ENCODE results near the gene CARD6.
"Not testable (repeated sequence)": the region's sequence is repeated elsewhere in the genome, so short reads cannot be mapped to it uniquely, and the experiment has no call there.

CARD6 gene, protein sequence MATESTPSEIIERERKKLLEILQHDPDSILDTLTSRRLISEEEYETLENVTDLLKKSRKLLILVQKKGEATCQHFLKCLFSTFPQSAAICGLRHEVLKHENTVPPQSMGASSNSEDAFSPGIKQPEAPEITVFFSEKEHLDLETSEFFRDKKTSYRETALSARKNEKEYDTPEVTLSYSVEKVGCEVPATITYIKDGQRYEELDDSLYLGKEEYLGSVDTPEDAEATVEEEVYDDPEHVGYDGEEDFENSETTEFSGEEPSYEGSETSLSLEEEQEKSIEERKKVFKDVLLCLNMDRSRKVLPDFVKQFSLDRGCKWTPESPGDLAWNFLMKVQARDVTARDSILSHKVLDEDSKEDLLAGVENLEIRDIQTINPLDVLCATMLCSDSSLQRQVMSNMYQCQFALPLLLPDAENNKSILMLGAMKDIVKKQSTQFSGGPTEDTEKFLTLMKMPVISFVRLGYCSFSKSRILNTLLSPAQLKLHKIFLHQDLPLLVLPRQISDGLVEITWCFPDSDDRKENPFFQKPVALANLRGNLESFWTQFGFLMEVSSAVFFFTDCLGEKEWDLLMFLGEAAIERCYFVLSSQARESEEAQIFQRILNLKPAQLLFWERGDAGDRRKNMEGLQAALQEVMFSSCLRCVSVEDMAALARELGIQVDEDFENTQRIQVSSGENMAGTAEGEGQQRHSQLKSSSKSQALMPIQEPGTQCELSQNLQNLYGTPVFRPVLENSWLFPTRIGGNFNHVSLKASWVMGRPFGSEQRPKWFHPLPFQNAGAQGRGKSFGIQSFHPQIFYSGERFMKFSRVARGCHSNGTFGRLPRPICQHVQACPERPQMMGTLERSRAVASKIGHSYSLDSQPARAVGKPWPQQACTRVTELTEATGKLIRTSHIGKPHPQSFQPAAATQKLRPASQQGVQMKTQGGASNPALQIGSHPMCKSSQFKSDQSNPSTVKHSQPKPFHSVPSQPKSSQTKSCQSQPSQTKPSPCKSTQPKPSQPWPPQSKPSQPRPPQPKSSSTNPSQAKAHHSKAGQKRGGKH

GRCh38 chr5:40841068-40841805 lies at the start of gene CARD6:
CARD6 (plus strand) TSS chr5:40841367; CDS start chr5:40841383, 16 bp downstream.
- in situ Hi-C loops (cut with HindIII; ENCODE audit: low pct_ligation_motif_present, low sequenced_read_pairs), result no loop called here
- H3K27ac ChIP-seq, result peak within 1 kb of the TSS; percentile 77
- TF ChIP-seq, protein P1, sequence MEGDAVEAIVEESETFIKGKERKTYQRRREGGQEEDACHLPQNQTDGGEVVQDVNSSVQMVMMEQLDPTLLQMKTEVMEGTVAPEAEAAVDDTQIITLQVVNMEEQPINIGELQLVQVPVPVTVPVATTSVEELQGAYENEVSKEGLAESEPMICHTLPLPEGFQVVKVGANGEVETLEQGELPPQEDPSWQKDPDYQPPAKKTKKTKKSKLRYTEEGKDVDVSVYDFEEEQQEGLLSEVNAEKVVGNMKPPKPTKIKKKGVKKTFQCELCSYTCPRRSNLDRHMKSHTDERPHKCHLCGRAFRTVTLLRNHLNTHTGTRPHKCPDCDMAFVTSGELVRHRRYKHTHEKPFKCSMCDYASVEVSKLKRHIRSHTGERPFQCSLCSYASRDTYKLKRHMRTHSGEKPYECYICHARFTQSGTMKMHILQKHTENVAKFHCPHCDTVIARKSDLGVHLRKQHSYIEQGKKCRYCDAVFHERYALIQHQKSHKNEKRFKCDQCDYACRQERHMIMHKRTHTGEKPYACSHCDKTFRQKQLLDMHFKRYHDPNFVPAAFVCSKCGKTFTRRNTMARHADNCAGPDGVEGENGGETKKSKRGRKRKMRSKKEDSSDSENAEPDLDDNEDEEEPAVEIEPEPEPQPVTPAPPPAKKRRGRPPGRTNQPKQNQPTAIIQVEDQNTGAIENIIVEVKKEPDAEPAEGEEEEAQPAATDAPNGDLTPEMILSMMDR (IDR thresholded peaks at IDR 0.05; ENCODE audit: low read depth, low read length, missing control alignments), result no peak
- H3K27me3 ChIP-seq (replicated peaks), result no peaks in the 10 kb centered on the region
- no peak for DNase-seq
- peak within 1 kb of the TSS; percentile 53 for H3K4me3 ChIP-seq (ENCODE audit: low read depth, low read length)
- no peaks in the 10 kb centered on the region for H3K36me3 ChIP-seq (replicated peaks)

DNA sequence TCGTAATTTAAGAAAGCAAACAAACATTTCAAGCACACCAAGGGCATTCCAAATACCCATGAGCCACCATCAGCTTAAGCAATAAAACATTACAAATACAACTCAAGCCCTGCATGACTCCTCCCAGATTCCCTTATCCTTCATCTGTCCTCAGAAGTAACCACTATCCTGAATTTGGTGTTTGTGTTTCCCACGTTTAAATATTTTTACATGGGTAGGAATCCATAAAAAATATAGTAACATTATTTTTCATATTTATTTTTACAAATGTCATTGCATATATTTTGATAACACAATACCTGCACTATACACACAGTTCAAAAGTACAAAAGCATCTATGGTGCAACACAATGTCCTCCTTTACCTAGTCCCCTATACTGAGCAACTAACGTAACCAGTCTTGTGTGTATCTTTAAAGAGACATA lies 49.4 kb upstream of the CARD6 start:
- Histone ChIP-seq H3K27me3 (replicated peaks) (no peaks in the 10 kb centered on the region), H3K27ac (no peak overlapping the region), H3K36me3 (replicated peaks) (peaks cover 3% of the 10 kb centered on the region), H3K4me3 (ENCODE audit: low read depth, low read length) (no peak overlapping the region)
- no peak for DNase-seq
- TF ChIP-seq, protein P1 (IDR thresholded peaks at IDR 0.05; ENCODE audit: low read depth, low read length, missing control alignments), result no peak
- in situ Hi-C loops (cut with HindIII; ENCODE audit: low pct_ligation_motif_present, low sequenced_read_pairs), result no loop called here

GRCh38 chr5:40792691-40793090 lies 48.5 kb upstream of the CARD6 start:
- H3K27ac ChIP-seq; in situ Hi-C loops (cut with HindIII; ENCODE audit: low pct_ligation_motif_present, low sequenced_read_pairs); H3K36me3 ChIP-seq (replicated peaks); DNase-seq; H3K4me3 ChIP-seq (ENCODE audit: low read depth, low read length); H3K27me3 ChIP-seq (replicated peaks): not testable (repeated sequence)

DNA sequence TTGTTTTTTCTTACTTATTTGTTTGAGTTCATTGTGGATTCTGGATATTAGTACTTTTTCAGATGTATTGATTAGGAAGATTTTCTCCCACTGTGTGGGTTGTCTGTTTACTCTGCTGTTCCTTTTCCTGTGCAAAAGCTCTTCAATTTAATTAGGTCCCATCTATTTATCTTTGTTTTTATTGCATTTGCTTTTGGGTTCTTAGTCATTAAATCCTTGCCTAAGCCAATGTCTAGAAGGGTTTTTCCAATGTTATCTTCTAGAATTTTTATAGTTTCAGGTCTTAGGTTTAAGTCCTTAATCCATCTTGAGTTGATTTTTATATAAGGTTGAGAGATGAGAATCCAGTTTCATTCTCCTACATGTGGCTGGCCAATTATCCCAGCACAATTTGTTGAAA lies 46.8 kb upstream of the CARD6 start:
- H3K4me3 ChIP-seq (ENCODE audit: low read depth, low read length); H3K36me3 ChIP-seq (replicated peaks); H3K27ac ChIP-seq; DNase-seq; in situ Hi-C loops (cut with HindIII; ENCODE audit: low pct_ligation_motif_present, low sequenced_read_pairs); H3K27me3 ChIP-seq (replicated peaks): not testable (repeated sequence)

DNA sequence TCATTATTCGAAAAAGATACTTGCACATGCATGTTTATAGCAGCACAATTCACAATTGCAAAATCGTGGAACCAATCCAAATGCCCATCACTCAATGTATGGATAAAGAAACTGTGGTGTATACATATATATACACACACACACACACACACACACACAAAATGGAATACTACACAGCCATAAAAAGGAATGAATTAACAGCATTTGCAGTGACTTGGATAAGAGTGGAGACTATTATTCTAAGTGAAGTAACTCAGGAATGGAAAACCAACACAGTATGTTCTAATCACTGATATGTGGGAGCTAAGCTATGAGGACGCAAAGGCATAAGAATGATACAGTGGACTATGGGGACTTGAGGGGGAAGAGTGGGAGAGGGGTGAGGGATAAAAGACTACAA lies 46.3 kb upstream of the CARD6 start:
- H3K27me3 ChIP-seq (replicated peaks); in situ Hi-C loops (cut with HindIII; ENCODE audit: low pct_ligation_motif_present, low sequenced_read_pairs); H3K36me3 ChIP-seq (replicated peaks); H3K27ac ChIP-seq; DNase-seq; H3K4me3 ChIP-seq (ENCODE audit: low read depth, low read length): not testable (repeated sequence)

DNA sequence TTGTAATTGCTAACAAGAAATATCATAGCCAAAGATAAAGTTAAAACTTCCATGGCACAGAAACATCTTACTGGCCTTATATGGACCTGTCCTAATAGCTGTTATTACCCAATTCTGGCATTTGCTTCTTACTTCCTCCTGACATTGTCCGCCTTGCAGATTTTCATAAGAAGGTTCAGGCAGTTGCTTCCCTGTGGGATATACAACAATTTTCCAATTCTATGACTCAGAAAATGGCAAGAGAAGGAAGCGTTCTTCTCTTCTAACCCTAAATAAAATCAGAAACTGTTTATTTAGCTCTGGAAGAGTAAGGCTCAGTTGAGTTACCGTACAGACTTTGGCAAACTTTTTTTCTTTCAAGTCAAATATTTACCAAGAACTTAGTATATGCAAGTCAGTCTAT lies 44.7 kb upstream of the CARD6 start:
- H3K27me3 ChIP-seq (replicated peaks), result no peaks in the 10 kb centered on the region
- H3K4me3 ChIP-seq (ENCODE audit: low read depth, low read length), result peak overlapping the region; percentile 91
- no peak for DNase-seq
- H3K36me3 ChIP-seq (replicated peaks), result peaks cover 3% of the 10 kb centered on the region
- in situ Hi-C loops (cut with HindIII; ENCODE audit: low pct_ligation_motif_present, low sequenced_read_pairs), result no loop called here
- no peak overlapping the region for H3K27ac ChIP-seq
- TF ChIP-seq, protein P1 (IDR thresholded peaks at IDR 0.05; ENCODE audit: low read depth, low read length, missing control alignments), result no peak
